CD4-positive, alpha-beta T cell treated with Interferon gamma for 1 hour (primary cell): ENCODE results near the gene SOX10.

ENCODE experiments used
- DNase-seq: peaks from one replicate; pipeline ENCODE4 v3.0.0-alpha.2; 2020

Gene SOX10

DNA sequence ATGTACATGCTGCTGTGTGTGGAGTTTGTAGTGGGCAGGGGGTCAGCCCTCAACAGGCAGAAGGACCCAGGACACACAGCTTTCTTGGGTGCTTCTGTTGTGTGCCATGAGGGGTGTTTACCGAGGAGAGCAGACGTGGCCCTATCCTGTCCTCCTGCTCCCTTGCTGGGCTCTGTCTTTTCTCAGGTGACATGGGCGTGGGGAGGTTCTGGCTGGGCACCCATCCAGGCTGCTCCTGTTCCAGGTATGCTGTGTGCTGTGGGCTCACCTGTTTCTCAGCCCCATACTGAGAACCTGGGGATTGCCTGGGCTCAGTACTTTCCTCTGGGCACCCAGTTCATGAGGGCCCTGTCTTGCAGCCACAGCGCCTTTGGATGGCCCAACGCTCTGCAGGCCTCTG lies 55.0 kb downstream of the SOX10 start:
- no peak for DNase-seq

DNA sequence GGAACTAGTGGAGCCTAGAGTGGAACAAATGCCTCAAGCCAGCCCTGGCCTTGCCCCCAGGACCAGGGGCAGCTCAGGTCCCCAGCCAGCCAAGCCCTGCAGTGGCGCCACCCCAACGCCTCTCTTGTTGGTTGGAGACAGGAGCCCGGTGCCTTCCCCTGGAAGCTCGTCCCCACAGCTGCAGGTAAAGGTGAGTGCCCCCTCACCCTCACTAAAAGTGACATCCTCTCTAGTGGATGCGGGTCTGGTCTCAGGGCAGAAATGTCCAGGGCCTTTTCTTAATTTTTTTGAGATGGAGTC lies 56.8 kb downstream of the SOX10 start:
- DNase-seq = no peak

GRCh38 chr22:37926771-37927636 lies 57.4 kb downstream of the SOX10 start:
- DNase-seq = no peak

DNA sequence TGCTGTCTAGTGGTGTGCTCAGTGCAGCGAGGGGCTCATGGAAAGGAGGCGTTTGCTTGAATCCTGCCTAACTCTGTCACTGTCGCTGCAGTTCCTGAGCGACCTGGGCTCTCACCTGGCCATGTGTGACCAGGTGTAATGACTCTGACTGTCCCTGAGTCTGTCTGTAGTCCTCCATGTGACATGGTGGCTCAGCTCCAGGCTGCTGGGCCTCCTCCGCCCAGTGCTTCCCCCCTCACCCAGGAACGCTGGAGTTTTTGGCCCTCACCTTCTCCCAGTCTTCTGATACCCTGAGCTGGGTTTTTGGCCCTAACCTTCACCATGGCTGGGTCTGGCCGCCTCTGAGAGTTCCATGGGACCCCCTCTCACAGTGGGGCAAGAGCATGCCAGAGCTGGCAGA lies 58.0 kb downstream of the SOX10 start:
- DNase-seq = no peak

GRCh38 chr22:37925767-37926166 lies 58.6 kb downstream of the SOX10 start:
- no peak for DNase-seq

- DNase-seq = no peak
Observed at GRCh38 chr22:37925330-37925729, 59.0 kb downstream of the SOX10 start.

DNA sequence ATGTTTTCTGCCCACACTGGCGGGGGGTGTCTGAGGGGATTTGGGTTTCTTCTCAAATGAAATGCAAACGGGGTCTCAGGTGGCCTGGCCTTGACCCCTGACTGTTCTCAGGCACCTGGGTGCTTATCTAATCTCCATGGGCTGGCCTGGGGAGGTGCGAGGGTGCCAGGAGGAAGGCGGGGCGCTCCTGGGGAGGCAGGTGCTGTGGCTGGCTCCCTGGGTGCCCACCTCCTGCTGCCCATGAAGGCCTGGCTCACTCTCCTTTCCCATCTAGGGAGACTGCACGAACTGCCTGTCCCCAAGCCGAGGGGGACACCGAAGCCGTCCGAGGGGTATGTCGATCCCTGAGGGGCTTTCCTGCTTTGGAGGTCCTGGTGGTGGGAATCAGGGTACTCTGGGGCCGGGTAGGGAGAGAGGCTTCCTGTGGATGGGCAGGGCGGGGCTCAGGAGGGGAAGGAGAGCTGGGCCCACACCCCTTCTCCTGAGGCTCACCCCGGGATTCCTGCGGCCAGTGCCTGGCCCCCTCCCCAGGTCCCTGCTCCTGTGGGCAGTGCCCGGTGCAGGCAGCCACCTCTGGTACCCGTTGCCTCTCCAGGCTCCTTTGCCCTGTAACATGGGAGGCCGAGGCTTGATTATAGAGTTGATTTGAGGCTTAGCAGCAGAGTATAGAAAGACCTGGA lies 59.8 kb downstream of the SOX10 start:
- DNase-seq = no peak

DNA sequence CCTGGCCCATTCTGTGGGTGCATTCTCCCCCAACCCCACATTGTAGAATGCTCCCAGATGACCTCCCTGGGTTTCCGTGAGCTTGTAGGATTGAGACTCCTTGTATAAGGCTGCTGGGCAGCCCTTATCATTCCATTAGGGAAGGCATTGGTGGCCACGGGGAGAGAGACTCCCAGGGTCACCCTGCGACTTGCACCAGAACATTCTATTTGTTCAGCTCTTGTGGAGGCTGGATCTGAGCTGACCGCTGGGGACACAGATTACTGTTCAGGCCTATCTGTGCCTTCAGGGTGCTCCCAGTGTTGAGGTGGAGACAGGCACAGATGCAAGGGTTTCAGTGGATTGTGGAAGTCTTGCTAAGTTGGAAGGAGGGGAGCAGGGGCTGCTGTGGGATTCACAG lies 60.4 kb downstream of the SOX10 start:
- DNase-seq = no peak
